Mesendoderm (in vitro differentiated cells): ENCODE results near the gene POMZP3.
"Not testable (repeated sequence)": the region's sequence is repeated elsewhere in the genome, so short reads cannot be mapped to it uniquely, and the experiment has no call there.

Source experiments
- DNase-seq: peaks from one replicate; pipeline ENCODE4 v3.0.0; 2013
- H2AK5ac ChIP-seq: 2 replicates; pipeline ENCODE4 v1.6.1; 2013; ENCODE audit warnings: low read length, inconsistent platforms
- H2BK120ac ChIP-seq: 2 replicates; pipeline ENCODE4 v1.6.1; 2013; ENCODE audit warnings: low read depth, mild to moderate bottlenecking, low read length, moderate library complexity, mixed read lengths
- H2BK15ac ChIP-seq: replicated peaks from 2 replicates; pipeline ENCODE4 v1.6.1; 2013; ENCODE audit warnings: low read depth, mild to moderate bottlenecking, moderate library complexity
- H2BK5ac ChIP-seq: 2 replicates; pipeline ENCODE4 v1.6.1; 2013; ENCODE audit warnings: low read length, inconsistent platforms
- H3K18ac ChIP-seq: 2 replicates; pipeline ENCODE4 v1.6.1; 2013; ENCODE audit warnings: mild to moderate bottlenecking, low read length, mixed read lengths
- H3K23ac ChIP-seq: one replicate; pipeline ENCODE4 v1.6.1; 2013; ENCODE audit warnings: low read length
- H3K27ac ChIP-seq: 2 replicates; pipeline ENCODE4 v1.5.1; 2013; ENCODE audit warnings: low read depth, mild to moderate bottlenecking, inconsistent platforms, low read length, moderate library complexity
- H3K27me3 ChIP-seq: 2 replicates; pipeline ENCODE4 v1.6.1; 2013; ENCODE audit warnings: low read length, control low read depth, mild to moderate bottlenecking, inconsistent platforms; ENCODE audit not compliant: insufficient read depth, poor library complexity
- H3K36me3 ChIP-seq: 2 replicates; pipeline ENCODE4 v1.6.1; 2013; ENCODE audit warnings: low read length, inconsistent platforms; ENCODE audit not compliant: control insufficient read depth, insufficient read depth
- H3K4ac ChIP-seq: one replicate; pipeline ENCODE4 v1.6.1; 2013; ENCODE audit warnings: low read depth, mild to moderate bottlenecking, low read length, moderate library complexity
- H3K4me1 ChIP-seq: 2 replicates; pipeline ENCODE4 v1.6.1; 2013; ENCODE audit warnings: low read depth, low read length, inconsistent platforms; ENCODE audit not compliant: control insufficient read depth
- H3K4me2 ChIP-seq: 2 replicates; pipeline ENCODE4 v1.6.1; 2013; ENCODE audit warnings: low read length
- H3K4me3 ChIP-seq: 2 replicates; pipeline ENCODE4 v1.5.1; 2013; ENCODE audit warnings: mild to moderate bottlenecking, low read length
- H3K56ac ChIP-seq: one replicate; pipeline ENCODE4 v1.6.1; 2013; ENCODE audit warnings: low read length
- H3K79me1 ChIP-seq: 2 replicates; pipeline ENCODE4 v1.6.1; 2013; ENCODE audit warnings: low read length, inconsistent platforms
- H3K79me2 ChIP-seq: 2 replicates; pipeline ENCODE4 v1.6.1; 2013; ENCODE audit warnings: mild to moderate bottlenecking, low read length; ENCODE audit not compliant: control insufficient read depth, insufficient read depth
- H3K9ac ChIP-seq: 2 replicates; pipeline ENCODE4 v1.6.1; 2013; ENCODE audit warnings: low read length, inconsistent platforms
- H4K5ac ChIP-seq: one replicate; pipeline ENCODE4 v1.6.1; 2013; ENCODE audit warnings: low read length
- H4K8ac ChIP-seq: one replicate; pipeline ENCODE4 v1.6.1; 2013; ENCODE audit warnings: low read depth, mild to moderate bottlenecking, control low read depth, low read length, moderate library complexity
- WGBS: extraction: QIAGEN DNeasy Blood & Tissue Kit; methylation state at CpG from one replicate; pipeline ENCODE4 v1.1.7; 2013; ENCODE audit warnings: low lambda C conversion rate, missing lambda C conversion rate; ENCODE audit not compliant: insufficient coverage; ENCODE audit errors: extremely low coverage; 5-methylcytosine and 5-hydroxymethylcytosine counted together

POMZP3 gene

DNA sequence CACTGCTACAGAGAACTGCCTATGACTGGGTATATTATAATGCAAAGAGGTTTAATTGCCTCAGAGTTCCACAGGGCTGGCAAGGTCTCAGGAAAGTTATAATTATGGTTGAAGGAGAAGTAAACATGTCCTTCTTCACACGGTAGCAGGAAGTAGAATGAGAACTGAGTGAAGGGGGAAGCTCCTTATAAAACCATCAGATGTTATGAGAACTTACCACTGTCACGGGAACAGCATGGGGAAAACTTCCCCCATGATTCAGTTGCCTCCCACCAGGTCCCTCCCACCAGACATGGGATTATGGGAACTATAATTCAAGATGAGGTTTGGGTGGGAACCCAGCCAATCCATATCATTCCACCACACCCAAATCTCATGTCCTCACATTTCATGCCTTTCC lies 34.4 kb downstream of the POMZP3 start:
- not testable (repeated sequence) for H3K27ac ChIP-seq, H2BK120ac ChIP-seq, H3K27me3 ChIP-seq, H3K36me3 ChIP-seq, H3K79me2 ChIP-seq, H3K4me2 ChIP-seq, H3K23ac ChIP-seq, H3K9ac ChIP-seq, H3K18ac ChIP-seq, H3K4me1 ChIP-seq, H3K56ac ChIP-seq, H4K8ac ChIP-seq, H4K5ac ChIP-seq, H2BK15ac ChIP-seq, DNase-seq, H2AK5ac ChIP-seq, H3K4me3 ChIP-seq, H2BK5ac ChIP-seq, H3K79me1 ChIP-seq, H3K4ac ChIP-seq
- WGBS, result no CpG with 5 or more reads among the region's 2 CpGs

DNA sequence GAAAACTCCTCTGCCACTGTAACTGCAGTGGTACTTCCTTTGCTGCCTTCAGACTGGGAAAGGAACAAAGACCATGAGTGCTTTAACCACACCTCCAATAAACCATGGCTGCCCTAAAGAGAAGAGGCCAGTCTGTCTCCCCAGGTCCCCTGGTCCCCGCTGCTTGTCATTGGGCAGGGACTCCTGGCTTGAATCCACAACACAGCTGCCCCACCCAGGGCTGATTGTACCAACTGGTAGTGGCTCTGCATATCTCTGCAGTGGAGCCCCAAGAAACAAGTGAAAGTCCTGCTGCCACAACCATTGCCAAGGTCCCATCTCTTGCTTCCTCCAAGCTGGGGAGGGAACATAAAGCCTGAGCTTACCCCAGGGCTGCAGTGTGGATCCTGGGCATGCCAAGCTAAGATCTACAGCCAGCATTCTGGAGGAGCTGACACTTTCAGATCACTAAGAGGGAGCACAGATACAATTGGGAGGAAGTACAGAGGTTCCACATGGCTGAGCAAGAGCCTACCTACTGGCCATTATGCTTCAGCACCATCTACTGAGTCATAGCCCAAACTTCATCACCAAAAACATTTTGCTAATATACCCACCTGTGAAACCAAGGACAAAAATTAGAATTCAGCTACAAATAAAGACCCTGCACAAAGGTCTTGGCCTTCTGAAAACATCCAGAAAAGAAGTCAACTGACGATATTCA lies 35.3 kb downstream of the POMZP3 start:
- not testable (repeated sequence) for H3K27ac ChIP-seq, H3K23ac ChIP-seq, H2AK5ac ChIP-seq, H3K79me2 ChIP-seq, DNase-seq, H3K27me3 ChIP-seq, H3K18ac ChIP-seq, H2BK120ac ChIP-seq, H3K56ac ChIP-seq, H3K4me2 ChIP-seq, H4K5ac ChIP-seq, H2BK5ac ChIP-seq, H3K4me3 ChIP-seq, H2BK15ac ChIP-seq, H3K9ac ChIP-seq, H3K4me1 ChIP-seq, H3K36me3 ChIP-seq, H4K8ac ChIP-seq, H3K79me1 ChIP-seq, H3K4ac ChIP-seq
- WGBS, result no CpG with 5 or more reads among the region's 2 CpGs

- H2BK5ac ChIP-seq, H3K23ac ChIP-seq, DNase-seq, H3K27ac ChIP-seq, H3K4me1 ChIP-seq, H3K79me2 ChIP-seq, H3K4ac ChIP-seq, H3K4me2 ChIP-seq, H2BK15ac ChIP-seq, H2AK5ac ChIP-seq, H3K4me3 ChIP-seq, H3K79me1 ChIP-seq, H3K18ac ChIP-seq, H3K56ac ChIP-seq, H3K9ac ChIP-seq, H4K8ac ChIP-seq, H2BK120ac ChIP-seq, H3K27me3 ChIP-seq, H4K5ac ChIP-seq, H3K36me3 ChIP-seq: not testable (repeated sequence)
- no CpG with 5 or more reads among the region's 3 CpGs for WGBS
Measured at GRCh38 chr7:76591033-76591432, 36.0 kb downstream of the POMZP3 start.

- H3K9ac ChIP-seq, H3K79me1 ChIP-seq, H2BK5ac ChIP-seq, H3K36me3 ChIP-seq, H3K4me1 ChIP-seq, H3K18ac ChIP-seq, H2AK5ac ChIP-seq, H4K8ac ChIP-seq, H3K4me2 ChIP-seq, H3K27ac ChIP-seq, H3K56ac ChIP-seq, DNase-seq, H3K27me3 ChIP-seq, H3K79me2 ChIP-seq, H3K4me3 ChIP-seq, H2BK120ac ChIP-seq, H4K5ac ChIP-seq, H3K23ac ChIP-seq, H2BK15ac ChIP-seq, H3K4ac ChIP-seq: not testable (repeated sequence)
- WGBS, result no CpG with 5 or more reads among the region's 1 CpG
Measured at GRCh38 chr7:76588586-76588985, 38.5 kb downstream of the POMZP3 start.

DNA sequence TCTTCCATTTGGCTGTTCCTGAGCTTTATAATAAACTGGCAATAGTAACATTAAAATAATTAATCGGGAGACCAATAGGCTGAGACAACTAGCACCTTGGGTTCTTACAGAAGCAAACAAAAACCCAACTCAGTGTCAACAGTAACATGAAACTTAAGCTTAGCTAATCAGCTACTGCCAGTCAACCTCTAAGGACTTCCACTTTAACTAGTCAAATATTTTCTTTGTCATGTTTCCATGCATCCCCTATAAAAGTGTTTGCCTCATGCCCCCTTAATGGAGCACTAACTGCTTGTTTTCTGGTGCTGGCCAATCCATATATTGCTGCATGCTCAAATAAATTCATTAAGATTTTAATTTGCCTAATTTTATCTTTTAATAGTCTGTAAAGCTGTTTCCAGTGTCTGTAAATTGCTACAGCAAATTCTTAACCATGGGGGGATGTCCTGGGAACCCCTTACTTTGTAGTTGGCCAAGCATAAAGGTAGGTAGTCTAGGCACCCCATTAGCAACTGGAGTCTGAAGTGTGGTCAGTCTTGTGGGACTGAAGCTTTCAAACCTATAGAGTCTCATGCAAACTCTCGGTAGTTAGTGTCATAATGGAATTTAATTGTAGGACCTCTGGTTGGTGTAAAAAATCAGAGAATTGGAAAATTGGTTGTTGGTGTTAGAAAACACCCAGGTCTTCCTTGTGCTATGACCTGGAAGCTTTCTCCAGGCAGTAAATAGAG lies 40.3 kb downstream of the POMZP3 start:
- not testable (repeated sequence) for DNase-seq, H3K79me1 ChIP-seq, H2BK15ac ChIP-seq, H3K4me1 ChIP-seq, H3K9ac ChIP-seq, H2BK120ac ChIP-seq, H3K4me3 ChIP-seq, H4K8ac ChIP-seq, H3K36me3 ChIP-seq, H3K4ac ChIP-seq, H2AK5ac ChIP-seq, H3K56ac ChIP-seq, H3K4me2 ChIP-seq, H2BK5ac ChIP-seq, H3K79me2 ChIP-seq, H3K27ac ChIP-seq, H4K5ac ChIP-seq, H3K18ac ChIP-seq, H3K23ac ChIP-seq, H3K27me3 ChIP-seq
- WGBS, result no CpG with 5 or more reads among the region's 2 CpGs
